Activated CD8-positive, alpha-beta T cell treated with anti-CD3 and anti-CD28 coated beads for 36 hours (primary cell): ENCODE measurements around the gene USP37. TPM values are rescaled to one million over a fixed set of nuclear protein-coding genes. Genes with fewer than 3 reads are reported as not detected.

Experiments
- ATAC-seq: fragments of 200-7000 bp; cut with Tn5 transposase; one replicate; pipeline ENCODE4 v1.10.0; 2021; ENCODE audit warnings: mild to moderate bottlenecking, moderate library complexity
- CTCF ChIA-PET: fragments of 350-600 bp; sonication (Branson Sonifier 250); formaldehyde crosslinking; loops from one replicate; lab custom pipeline; 2021; ENCODE audit warnings: antibody characterized with exemption; lab: Charles Lee
- POLR2A ChIA-PET: fragments of 350-600 bp; sonication (Branson Sonifier 250); formaldehyde crosslinking; loops from one replicate; lab custom pipeline; 2021; ENCODE audit warnings: antibody characterized with exemption; lab: Charles Lee
- DNase-seq: peaks from one replicate; pipeline ENCODE4 v3.0.0-alpha.2; 2020
- H3K27ac Mint-ChIP-seq: one replicate; pipeline ENCODE4 v1.8.0; 2021; ENCODE audit warnings: mild to moderate bottlenecking, mixed read lengths
- H3K27me3 Mint-ChIP-seq: one replicate; pipeline ENCODE4 v1.8.0; 2021; ENCODE audit warnings: mixed read lengths
- H3K36me3 Mint-ChIP-seq: one replicate; pipeline ENCODE4 v1.8.0; 2021; ENCODE audit warnings: low read depth, mixed read lengths
- H3K4me1 Mint-ChIP-seq: one replicate; pipeline ENCODE4 v1.8.0; 2021; ENCODE audit warnings: low read depth, mixed read lengths
- H3K4me3 Mint-ChIP-seq: one replicate; pipeline ENCODE4 v1.8.0; 2021; ENCODE audit warnings: mild to moderate bottlenecking, moderate library complexity, mixed read lengths
- H3K9me3 Mint-ChIP-seq: one replicate; pipeline ENCODE4 v1.8.0; 2021; ENCODE audit warnings: mixed read lengths
- intact Hi-C: fragments of 100-400 bp; cut with micrococcal nuclease; formaldehyde crosslinking; loops from one replicate; pipeline ENCODE4 v1.10.0; 2022
- total RNA-seq, 2 experiments: library from RNA; stranded (reverse); gene quantifications; one replicate each; pipeline ENCODE4 v1.2.3, GENCODE V29; 2021
- TF ChIP-seq, protein P1 (sequence below): fragments of 200-600 bp; IDR thresholded peaks from one replicate; pipeline ENCODE4 v1.8.0; 2022; ENCODE audit warnings: antibody characterized with exemption, mild to moderate bottlenecking

The USP37 gene
- total RNA-seq, 2 experiments from 2014 or later: 51.7 to 53.2 TPM

DNA sequence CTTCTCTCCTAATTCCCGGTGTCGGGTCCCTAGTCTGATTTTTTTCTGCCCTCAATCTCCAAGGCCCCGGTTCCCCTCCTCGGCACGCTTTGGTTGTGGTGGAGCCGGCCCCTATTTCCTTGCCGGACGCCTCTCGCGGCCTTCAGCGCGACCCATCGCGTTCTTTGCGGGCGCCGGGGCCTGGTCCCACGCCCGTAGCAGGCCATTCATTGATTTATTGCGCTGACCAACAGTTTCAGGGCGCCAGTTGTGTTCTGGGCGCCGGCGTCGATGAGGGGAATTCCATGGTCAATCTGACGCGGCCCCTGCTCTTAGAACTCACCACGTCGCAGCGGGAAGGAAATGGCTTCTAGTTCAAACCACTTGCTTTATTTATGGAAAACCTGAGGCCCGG, 884 bp upstream of the USP37 start:
- Mint-ChIP-seq H3K36me3 (peaks cover 64% of the 10 kb centered on the region), H3K9me3 (no peaks in the 10 kb centered on the region), H3K27ac (peak overlapping the region; percentile 100), H3K27me3 (no peaks in the 10 kb centered on the region), H3K4me3 (peak overlapping the region; percentile 88), H3K4me1 (peaks cover 43% of the 10 kb centered on the region)
- TF ChIP-seq, protein P1, sequence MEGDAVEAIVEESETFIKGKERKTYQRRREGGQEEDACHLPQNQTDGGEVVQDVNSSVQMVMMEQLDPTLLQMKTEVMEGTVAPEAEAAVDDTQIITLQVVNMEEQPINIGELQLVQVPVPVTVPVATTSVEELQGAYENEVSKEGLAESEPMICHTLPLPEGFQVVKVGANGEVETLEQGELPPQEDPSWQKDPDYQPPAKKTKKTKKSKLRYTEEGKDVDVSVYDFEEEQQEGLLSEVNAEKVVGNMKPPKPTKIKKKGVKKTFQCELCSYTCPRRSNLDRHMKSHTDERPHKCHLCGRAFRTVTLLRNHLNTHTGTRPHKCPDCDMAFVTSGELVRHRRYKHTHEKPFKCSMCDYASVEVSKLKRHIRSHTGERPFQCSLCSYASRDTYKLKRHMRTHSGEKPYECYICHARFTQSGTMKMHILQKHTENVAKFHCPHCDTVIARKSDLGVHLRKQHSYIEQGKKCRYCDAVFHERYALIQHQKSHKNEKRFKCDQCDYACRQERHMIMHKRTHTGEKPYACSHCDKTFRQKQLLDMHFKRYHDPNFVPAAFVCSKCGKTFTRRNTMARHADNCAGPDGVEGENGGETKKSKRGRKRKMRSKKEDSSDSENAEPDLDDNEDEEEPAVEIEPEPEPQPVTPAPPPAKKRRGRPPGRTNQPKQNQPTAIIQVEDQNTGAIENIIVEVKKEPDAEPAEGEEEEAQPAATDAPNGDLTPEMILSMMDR: no peak
- intact Hi-C loops: no loop called here
- peak; percentile 17 for ATAC-seq
- peak; percentile 81 for DNase-seq
- CTCF ChIA-PET: no interaction called here
- POLR2A ChIA-PET: interaction anchor here (0.8 to 2.3 kb wide), 3 partner anchors 9 to 90 kb away, joined by 4 to 7 read pairs (median 5); partner anchors contain the start of genes BCS1L and ZNF142

DNA sequence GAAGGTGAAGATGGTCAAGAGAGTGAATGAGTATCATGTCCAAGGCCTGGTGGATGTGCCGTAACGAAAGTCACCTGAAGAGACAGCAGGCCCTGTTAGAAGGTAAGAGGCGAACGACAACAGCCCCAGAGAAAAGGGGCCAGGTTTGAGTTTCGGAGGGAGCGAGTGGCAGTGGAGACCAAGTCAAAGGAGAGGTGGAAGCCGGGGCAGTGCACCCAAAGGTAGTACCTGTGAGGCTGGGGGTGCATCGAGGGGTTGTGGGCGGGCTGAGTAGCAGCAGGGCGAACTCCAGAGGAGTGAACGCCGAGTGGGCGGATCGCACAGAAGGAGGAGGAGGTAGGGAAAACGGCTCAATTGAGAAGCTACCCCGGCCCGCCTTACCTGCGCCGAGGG, 358 bp downstream of the USP37 start:
- Mint-ChIP-seq H3K36me3 (peaks cover 66% of the 10 kb centered on the region), H3K27ac (peak overlapping the region; percentile 100), H3K4me1 (peaks cover 51% of the 10 kb centered on the region), H3K27me3 (no peaks in the 10 kb centered on the region), H3K4me3 (peak overlapping the region; percentile 88), H3K9me3 (no peaks in the 10 kb centered on the region)
- ChIA-PET CTCF (no interaction called here), POLR2A (interaction anchor here (0.9 to 1.0 kb wide), 3 partner anchors 11 to 345 kb away, joined by 3 to 5 read pairs (median 4); no protein-coding TSS in a partner anchor)
- TF ChIP-seq, protein P1: no peak
- ATAC-seq (peak; percentile 29), DNase-seq (peak; percentile 80)
- intact Hi-C loops: no loop called here

DNA sequence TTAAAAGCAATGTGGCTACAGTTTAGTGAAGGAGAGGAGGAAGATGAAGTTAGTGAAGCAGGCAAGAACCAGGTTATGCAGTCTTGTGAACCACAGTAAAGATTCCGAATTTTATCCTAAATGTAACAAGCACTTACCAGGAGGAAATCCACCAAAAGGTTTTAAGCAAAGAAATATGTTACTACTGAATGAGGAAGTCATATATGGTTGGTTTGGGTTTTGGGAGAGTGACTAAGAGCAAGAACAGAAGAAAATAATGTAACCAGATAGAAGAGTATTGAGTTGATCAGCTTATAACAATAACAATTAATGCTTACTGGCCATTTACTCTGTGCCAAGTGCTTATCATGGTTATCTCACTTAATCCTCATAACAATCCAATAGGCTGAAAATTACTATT, 1.9 kb downstream of the USP37 start:
- no peaks in the 10 kb centered on the region for H3K27me3 Mint-ChIP-seq
- ChIA-PET CTCF (no interaction called here), POLR2A (no interaction called here)
- DNase-seq: no peak
- intact Hi-C loops: no loop called here
- H3K4me1 Mint-ChIP-seq: peaks cover 48% of the 10 kb centered on the region
- TF ChIP-seq, protein P1: no peak
- H3K27ac Mint-ChIP-seq: peak overlapping the region; percentile 100
- H3K4me3 Mint-ChIP-seq: peak overlapping the region; percentile 88
- no peak for ATAC-seq
- H3K9me3 Mint-ChIP-seq: no peaks in the 10 kb centered on the region
- peaks cover 69% of the 10 kb centered on the region for H3K36me3 Mint-ChIP-seq

DNA sequence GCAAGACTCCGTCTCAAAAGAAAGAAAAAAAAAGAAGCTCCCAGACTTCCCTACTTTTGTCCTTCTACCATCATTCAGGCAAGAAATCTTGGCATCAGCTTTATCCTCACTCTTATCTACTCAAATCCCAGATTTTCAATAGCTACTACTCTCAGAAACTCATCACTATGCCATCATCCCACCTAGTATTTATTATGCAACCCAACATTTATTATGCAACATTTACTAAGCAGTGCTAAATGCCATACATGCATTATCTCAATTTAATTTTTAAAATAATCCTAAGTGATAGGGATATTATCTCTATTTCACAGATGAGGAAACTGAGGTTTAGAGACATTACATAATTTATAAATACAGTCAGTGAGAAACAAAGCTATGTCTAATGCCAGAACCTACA, 4.1 kb downstream of the USP37 start:
- intact Hi-C loops: no loop called here
- ChIA-PET CTCF (interaction anchor here (0.6 to 1.4 kb wide), 2 partner anchors 11 to 96 kb away, joined by 3 read pairs; partner anchors contain the start of genes BCS1L and ZNF142), POLR2A (interaction anchor here (0.8 to 1.5 kb wide), 6 partner anchors 9 to 88 kb away, joined by 3 to 4 read pairs (median 4); no protein-coding TSS in a partner anchor)
- peaks cover 61% of the 10 kb centered on the region for H3K36me3 Mint-ChIP-seq
- H3K27me3 Mint-ChIP-seq: no peaks in the 10 kb centered on the region
- peak overlapping the region; percentile 48 for H3K27ac Mint-ChIP-seq
- H3K4me1 Mint-ChIP-seq: peaks cover 38% of the 10 kb centered on the region
- no peak for DNase-seq
- no peaks in the 10 kb centered on the region for H3K9me3 Mint-ChIP-seq
- no peak for ATAC-seq
- H3K4me3 Mint-ChIP-seq: no peak overlapping the region
- TF ChIP-seq, protein P1: no peak

DNA sequence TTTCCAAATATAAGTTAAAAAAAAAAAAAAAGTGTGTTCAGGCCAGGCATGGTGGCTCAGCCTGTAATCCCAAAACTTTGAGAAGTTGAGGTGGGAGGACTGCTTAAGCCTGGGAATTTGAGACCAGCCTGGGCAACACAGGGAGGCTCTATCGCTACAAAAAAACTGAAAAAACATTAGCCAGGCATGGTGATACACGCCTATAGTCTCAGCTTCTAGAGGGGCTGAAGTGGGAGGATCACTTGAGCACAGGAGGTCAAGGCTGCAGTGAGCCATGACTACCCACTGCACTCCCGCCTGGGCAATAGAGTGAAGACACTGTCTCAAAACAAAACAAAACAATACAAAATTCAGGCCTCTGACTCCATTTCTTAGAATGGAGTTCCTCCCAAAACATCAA, 9.2 kb downstream of the USP37 start:
- intact Hi-C loops: no loop called here
- TF ChIP-seq, protein P1: no peak
- Mint-ChIP-seq H3K9me3 (no peaks in the 10 kb centered on the region), H3K4me1 (peaks cover 31% of the 10 kb centered on the region), H3K27ac (no peak overlapping the region), H3K27me3 (no peaks in the 10 kb centered on the region), H3K36me3 (peaks cover 52% of the 10 kb centered on the region), H3K4me3 (no peak overlapping the region)
- ATAC-seq: no peak
- DNase-seq: no peak
- POLR2A ChIA-PET: no interaction called here
- CTCF ChIA-PET: no interaction called here
